Trophoblast cell (in vitro differentiated cells and primary cell): ENCODE data around the gene ARHGAP10.

Source experiments
- DNase-seq, 2 donors: peaks; one replicate each; pipeline ENCODE4 v3.0.0-alpha.2; 2016
- H2AFZ ChIP-seq: 2 replicates; pipeline ENCODE4 v1.6.1; 2013; ENCODE audit warnings: low read length, moderate library complexity, mild to moderate bottlenecking; ENCODE audit not compliant: insufficient read depth, poor library complexity
- H2AK5ac ChIP-seq: 2 replicates; pipeline ENCODE4 v1.6.1; 2013; ENCODE audit warnings: mild to moderate bottlenecking, low read length
- H2BK120ac ChIP-seq: 2 replicates; pipeline ENCODE4 v1.6.1; 2013; ENCODE audit warnings: low read length, mild to moderate bottlenecking, moderate library complexity; ENCODE audit not compliant: insufficient read depth, poor library complexity
- H2BK12ac ChIP-seq: 2 replicates; pipeline ENCODE4 v1.6.1; 2013; ENCODE audit warnings: mild to moderate bottlenecking, low read length, moderate library complexity
- H2BK5ac ChIP-seq: 2 replicates; pipeline ENCODE4 v1.6.1; 2013; ENCODE audit warnings: low read length, low read depth, moderate library complexity, mild to moderate bottlenecking; ENCODE audit not compliant: poor library complexity
- H3K14ac ChIP-seq: 2 replicates; pipeline ENCODE4 v1.6.1; 2013; ENCODE audit warnings: mild to moderate bottlenecking, low read length
- H3K18ac ChIP-seq: 2 replicates; pipeline ENCODE4 v1.6.1; 2013; ENCODE audit warnings: mild to moderate bottlenecking, low read length
- H3K23ac ChIP-seq: 2 replicates; pipeline ENCODE4 v1.6.1; 2013; ENCODE audit warnings: low read length
- H3K27ac ChIP-seq: 2 replicates; pipeline ENCODE4 v1.5.1; 2013; ENCODE audit warnings: low read depth, mild to moderate bottlenecking, inconsistent platforms, low read length, moderate library complexity
- H3K27me3 ChIP-seq: 2 replicates; pipeline ENCODE4 v1.6.1; 2013; ENCODE audit warnings: inconsistent platforms, mild to moderate bottlenecking, low read length, moderate library complexity; ENCODE audit not compliant: insufficient read depth
- H3K36me3 ChIP-seq, 2 experiments: 1 replicate in 1 of 2; 2 replicates in 1 of 2; pipeline ENCODE4 v1.6.1; 2013; ENCODE audit warnings: low read length in 2 of 2, mild to moderate bottlenecking in 2 of 2, moderate library complexity in 1 of 2; ENCODE audit not compliant: insufficient read depth in 2 of 2, control insufficient read depth in 1 of 2
- H3K4ac ChIP-seq: 2 replicates; pipeline ENCODE4 v1.6.1; 2013; ENCODE audit warnings: low read depth, mild to moderate bottlenecking, low read length, moderate library complexity
- H3K4me1 ChIP-seq, 2 experiments: 1 replicate in 1 of 2; 2 replicates in 1 of 2; pipeline ENCODE4 v1.6.1; 2013; ENCODE audit warnings: low read length in 2 of 2, mild to moderate bottlenecking in 2 of 2, moderate library complexity in 1 of 2; ENCODE audit not compliant: insufficient read depth in 2 of 2, control insufficient read depth in 1 of 2
- H3K4me2 ChIP-seq: 2 replicates; pipeline ENCODE4 v1.6.1; 2013; ENCODE audit warnings: inconsistent platforms, mild to moderate bottlenecking, low read length, moderate library complexity
- H3K4me3 ChIP-seq: 2 replicates; pipeline ENCODE4 v1.5.1; 2013; ENCODE audit warnings: mild to moderate bottlenecking, low read depth, low read length, inconsistent platforms
- H3K79me1 ChIP-seq: one replicate; pipeline ENCODE4 v1.6.1; 2013; ENCODE audit warnings: low read length
- H3K79me2 ChIP-seq: 2 replicates; pipeline ENCODE4 v1.6.1; 2013; ENCODE audit warnings: low read length, mild to moderate bottlenecking; ENCODE audit not compliant: control insufficient read depth, insufficient read depth, poor library complexity
- H3K9ac ChIP-seq: 2 replicates; pipeline ENCODE4 v1.6.1; 2013; ENCODE audit warnings: mild to moderate bottlenecking, low read length
- H3K9me3 ChIP-seq: 2 replicates; pipeline ENCODE4 v1.6.1; 2013; ENCODE audit warnings: low read depth, mild to moderate bottlenecking, control low read depth, inconsistent platforms, low read length; ENCODE audit not compliant: insufficient read depth
- H4K12ac ChIP-seq: 2 replicates; pipeline ENCODE4 v1.6.1; 2013; ENCODE audit warnings: low read depth, mild to moderate bottlenecking, low read length, moderate library complexity
- H4K8ac ChIP-seq: 2 replicates; pipeline ENCODE4 v1.6.1; 2013; ENCODE audit warnings: low read depth, mild to moderate bottlenecking, low read length, moderate library complexity
- H4K91ac ChIP-seq: one replicate; pipeline ENCODE4 v1.6.1; 2013; ENCODE audit warnings: low read depth, mild to moderate bottlenecking, low read length, moderate library complexity
- WGBS: extraction: QIAGEN DNeasy Blood & Tissue Kit; methylation state at CpG from one replicate; pipeline ENCODE4 v1.1.7; 2013; ENCODE audit warnings: missing lambda C conversion rate; ENCODE audit not compliant: insufficient read length, insufficient coverage; ENCODE audit errors: extremely low coverage; 5-methylcytosine and 5-hydroxymethylcytosine counted together

The ARHGAP10 gene

GRCh38 chr4:147814376-147814775, 82.5 kb downstream of the ARHGAP10 start:
- no CpG with 5 or more reads among the region's 3 CpGs for WGBS
- H4K91ac ChIP-seq, result no peak overlapping the region
- H4K12ac ChIP-seq, result no peak overlapping the region
- no peak overlapping the region for H3K9ac ChIP-seq
- no peak overlapping the region for H2AK5ac ChIP-seq
- no peak overlapping the region for H3K4ac ChIP-seq
- H3K18ac ChIP-seq, result no peak overlapping the region
- H2AFZ ChIP-seq, result no peak overlapping the region
- no peaks in the 10 kb centered on the region for H3K4me1 ChIP-seq
- DNase-seq, result no peak
- H2BK5ac ChIP-seq, result no peak overlapping the region
- H3K79me1 ChIP-seq, result no peaks in the 10 kb centered on the region
- H3K9me3 ChIP-seq, result no peaks in the 10 kb centered on the region
- H3K79me2 ChIP-seq, result peaks cover 3% of the 10 kb centered on the region
- no peak overlapping the region for H3K27ac ChIP-seq
- no peak overlapping the region for H2BK12ac ChIP-seq
- H2BK120ac ChIP-seq, result no peak overlapping the region
- H3K14ac ChIP-seq, result no peak overlapping the region
- no peaks in the 10 kb centered on the region for H3K36me3 ChIP-seq
- no peak overlapping the region for H4K8ac ChIP-seq
- no peak overlapping the region for H3K4me3 ChIP-seq
- no peak overlapping the region for H3K4me2 ChIP-seq
- H3K27me3 ChIP-seq, result no peaks in the 10 kb centered on the region
- H3K23ac ChIP-seq, result no peak overlapping the region

- H3K4me2 ChIP-seq, result no peak overlapping the region
- H3K4ac ChIP-seq, result no peak overlapping the region
- peaks cover 0 to 2% of the 10 kb centered on the region in 2 experiments for H3K4me1 ChIP-seq
- no peak overlapping the region for H2BK120ac ChIP-seq
- H4K91ac ChIP-seq, result no peak overlapping the region
- H2BK5ac ChIP-seq, result no peak overlapping the region
- no peaks in the 10 kb centered on the region for H3K27me3 ChIP-seq
- H3K18ac ChIP-seq, result no peak overlapping the region
- H3K14ac ChIP-seq, result no peak overlapping the region
- H4K12ac ChIP-seq, result no peak overlapping the region
- DNase-seq, result no peak
- no peak overlapping the region for H2AFZ ChIP-seq
- H2BK12ac ChIP-seq, result no peak overlapping the region
- WGBS, result no CpG with 5 or more reads among the region's 5 CpGs
- no peak overlapping the region for H3K9ac ChIP-seq
- no peak overlapping the region for H4K8ac ChIP-seq
- H2AK5ac ChIP-seq, result no peak overlapping the region
- H3K23ac ChIP-seq, result no peak overlapping the region
- no peaks in the 10 kb centered on the region for H3K9me3 ChIP-seq
- no peak overlapping the region for H3K4me3 ChIP-seq
- peaks cover 3% of the 10 kb centered on the region for H3K79me2 ChIP-seq
- no peaks in the 10 kb centered on the region for H3K36me3 ChIP-seq
- H3K79me1 ChIP-seq, result no peaks in the 10 kb centered on the region
- no peak overlapping the region for H3K27ac ChIP-seq
Measured at GRCh38 chr4:147815741-147816140, 83.9 kb downstream of the ARHGAP10 start.

GRCh38 chr4:147816382-147817254, 84.7 kb downstream of the ARHGAP10 start:
- Histone ChIP-seq H3K4ac (peak overlapping the region; percentile 64), H3K36me3 (no peaks in the 10 kb centered on the region), H3K4me1 (peaks cover 0 to 2% of the 10 kb centered on the region in 2 experiments), H2BK5ac (no peak overlapping the region), H3K4me2 (no peak overlapping the region), H3K14ac (no peak overlapping the region), H2BK120ac (no peak overlapping the region), H3K9ac (no peak overlapping the region), H3K79me2 (peaks cover 3% of the 10 kb centered on the region), H4K8ac (no peak overlapping the region), H3K23ac (no peak overlapping the region), H2AFZ (no peak overlapping the region), H4K91ac (no peak overlapping the region), H3K4me3 (no peak overlapping the region), H4K12ac (no peak overlapping the region), H3K9me3 (no peaks in the 10 kb centered on the region), H3K79me1 (no peaks in the 10 kb centered on the region), H3K18ac (no peak overlapping the region), H3K27me3 (no peaks in the 10 kb centered on the region), H2AK5ac (no peak overlapping the region), H2BK12ac (no peak overlapping the region), H3K27ac (no peak overlapping the region)
- WGBS, result no CpG with 5 or more reads among the region's 4 CpGs
- DNase-seq, result no peak

GRCh38 chr4:147820975-147821374, 89.1 kb downstream of the ARHGAP10 start:
- no peaks in the 10 kb centered on the region for H3K9me3 ChIP-seq
- DNase-seq, result no peak
- no peak overlapping the region for H3K4ac ChIP-seq
- peaks cover 0 to 3% of the 10 kb centered on the region in 2 experiments for H3K4me1 ChIP-seq
- H2AFZ ChIP-seq, result no peak overlapping the region
- no peaks in the 10 kb centered on the region for H3K79me1 ChIP-seq
- no CpG with 5 or more reads among the region's 6 CpGs for WGBS
- no peak overlapping the region for H2AK5ac ChIP-seq
- no peaks in the 10 kb centered on the region for H3K79me2 ChIP-seq
- H2BK5ac ChIP-seq, result no peak overlapping the region
- no peak overlapping the region for H3K18ac ChIP-seq
- H3K27ac ChIP-seq, result no peak overlapping the region
- H3K4me2 ChIP-seq, result no peak overlapping the region
- H3K36me3 ChIP-seq, result peaks cover 3 to 9% of the 10 kb centered on the region in 2 experiments
- H4K91ac ChIP-seq, result no peak overlapping the region
- H3K9ac ChIP-seq, result no peak overlapping the region
- no peak overlapping the region for H2BK12ac ChIP-seq
- H3K27me3 ChIP-seq, result no peaks in the 10 kb centered on the region
- no peak overlapping the region for H3K4me3 ChIP-seq
- H4K12ac ChIP-seq, result no peak overlapping the region
- no peak overlapping the region for H3K14ac ChIP-seq
- no peak overlapping the region for H3K23ac ChIP-seq
- H4K8ac ChIP-seq, result no peak overlapping the region
- H2BK120ac ChIP-seq, result no peak overlapping the region
